ENCODE results near the gene SLC31A2. TPM values are rescaled to one million over a fixed set of nuclear protein-coding genes. Genes with fewer than 3 reads are reported as not detected.

The SLC31A2 gene
- total and polyA plus RNA-seq, 2 experiments from 2014 or later = 1.8 to 3.8 TPM

DNA sequence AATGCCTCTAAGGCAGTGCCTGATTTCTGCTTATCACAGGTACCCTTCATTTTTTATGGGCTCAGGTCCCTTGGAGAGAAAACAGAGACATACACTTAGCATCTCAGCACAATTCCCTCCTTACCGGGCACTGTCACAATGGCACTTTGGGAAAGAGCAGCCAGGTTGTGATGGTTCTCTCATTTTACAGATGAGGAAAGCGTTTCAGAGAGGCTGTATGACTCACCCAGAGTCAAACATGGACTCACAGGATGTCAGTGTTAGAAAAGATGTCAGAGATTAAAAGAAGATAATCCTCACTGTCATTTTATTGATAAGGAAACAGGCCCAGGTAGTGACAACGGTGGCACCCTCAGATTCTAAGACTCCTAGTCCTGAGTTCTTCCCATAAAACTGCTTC is 12.0 kb upstream of the SLC31A2 start (continued):
- TF ChIP-seq, protein P1, sequence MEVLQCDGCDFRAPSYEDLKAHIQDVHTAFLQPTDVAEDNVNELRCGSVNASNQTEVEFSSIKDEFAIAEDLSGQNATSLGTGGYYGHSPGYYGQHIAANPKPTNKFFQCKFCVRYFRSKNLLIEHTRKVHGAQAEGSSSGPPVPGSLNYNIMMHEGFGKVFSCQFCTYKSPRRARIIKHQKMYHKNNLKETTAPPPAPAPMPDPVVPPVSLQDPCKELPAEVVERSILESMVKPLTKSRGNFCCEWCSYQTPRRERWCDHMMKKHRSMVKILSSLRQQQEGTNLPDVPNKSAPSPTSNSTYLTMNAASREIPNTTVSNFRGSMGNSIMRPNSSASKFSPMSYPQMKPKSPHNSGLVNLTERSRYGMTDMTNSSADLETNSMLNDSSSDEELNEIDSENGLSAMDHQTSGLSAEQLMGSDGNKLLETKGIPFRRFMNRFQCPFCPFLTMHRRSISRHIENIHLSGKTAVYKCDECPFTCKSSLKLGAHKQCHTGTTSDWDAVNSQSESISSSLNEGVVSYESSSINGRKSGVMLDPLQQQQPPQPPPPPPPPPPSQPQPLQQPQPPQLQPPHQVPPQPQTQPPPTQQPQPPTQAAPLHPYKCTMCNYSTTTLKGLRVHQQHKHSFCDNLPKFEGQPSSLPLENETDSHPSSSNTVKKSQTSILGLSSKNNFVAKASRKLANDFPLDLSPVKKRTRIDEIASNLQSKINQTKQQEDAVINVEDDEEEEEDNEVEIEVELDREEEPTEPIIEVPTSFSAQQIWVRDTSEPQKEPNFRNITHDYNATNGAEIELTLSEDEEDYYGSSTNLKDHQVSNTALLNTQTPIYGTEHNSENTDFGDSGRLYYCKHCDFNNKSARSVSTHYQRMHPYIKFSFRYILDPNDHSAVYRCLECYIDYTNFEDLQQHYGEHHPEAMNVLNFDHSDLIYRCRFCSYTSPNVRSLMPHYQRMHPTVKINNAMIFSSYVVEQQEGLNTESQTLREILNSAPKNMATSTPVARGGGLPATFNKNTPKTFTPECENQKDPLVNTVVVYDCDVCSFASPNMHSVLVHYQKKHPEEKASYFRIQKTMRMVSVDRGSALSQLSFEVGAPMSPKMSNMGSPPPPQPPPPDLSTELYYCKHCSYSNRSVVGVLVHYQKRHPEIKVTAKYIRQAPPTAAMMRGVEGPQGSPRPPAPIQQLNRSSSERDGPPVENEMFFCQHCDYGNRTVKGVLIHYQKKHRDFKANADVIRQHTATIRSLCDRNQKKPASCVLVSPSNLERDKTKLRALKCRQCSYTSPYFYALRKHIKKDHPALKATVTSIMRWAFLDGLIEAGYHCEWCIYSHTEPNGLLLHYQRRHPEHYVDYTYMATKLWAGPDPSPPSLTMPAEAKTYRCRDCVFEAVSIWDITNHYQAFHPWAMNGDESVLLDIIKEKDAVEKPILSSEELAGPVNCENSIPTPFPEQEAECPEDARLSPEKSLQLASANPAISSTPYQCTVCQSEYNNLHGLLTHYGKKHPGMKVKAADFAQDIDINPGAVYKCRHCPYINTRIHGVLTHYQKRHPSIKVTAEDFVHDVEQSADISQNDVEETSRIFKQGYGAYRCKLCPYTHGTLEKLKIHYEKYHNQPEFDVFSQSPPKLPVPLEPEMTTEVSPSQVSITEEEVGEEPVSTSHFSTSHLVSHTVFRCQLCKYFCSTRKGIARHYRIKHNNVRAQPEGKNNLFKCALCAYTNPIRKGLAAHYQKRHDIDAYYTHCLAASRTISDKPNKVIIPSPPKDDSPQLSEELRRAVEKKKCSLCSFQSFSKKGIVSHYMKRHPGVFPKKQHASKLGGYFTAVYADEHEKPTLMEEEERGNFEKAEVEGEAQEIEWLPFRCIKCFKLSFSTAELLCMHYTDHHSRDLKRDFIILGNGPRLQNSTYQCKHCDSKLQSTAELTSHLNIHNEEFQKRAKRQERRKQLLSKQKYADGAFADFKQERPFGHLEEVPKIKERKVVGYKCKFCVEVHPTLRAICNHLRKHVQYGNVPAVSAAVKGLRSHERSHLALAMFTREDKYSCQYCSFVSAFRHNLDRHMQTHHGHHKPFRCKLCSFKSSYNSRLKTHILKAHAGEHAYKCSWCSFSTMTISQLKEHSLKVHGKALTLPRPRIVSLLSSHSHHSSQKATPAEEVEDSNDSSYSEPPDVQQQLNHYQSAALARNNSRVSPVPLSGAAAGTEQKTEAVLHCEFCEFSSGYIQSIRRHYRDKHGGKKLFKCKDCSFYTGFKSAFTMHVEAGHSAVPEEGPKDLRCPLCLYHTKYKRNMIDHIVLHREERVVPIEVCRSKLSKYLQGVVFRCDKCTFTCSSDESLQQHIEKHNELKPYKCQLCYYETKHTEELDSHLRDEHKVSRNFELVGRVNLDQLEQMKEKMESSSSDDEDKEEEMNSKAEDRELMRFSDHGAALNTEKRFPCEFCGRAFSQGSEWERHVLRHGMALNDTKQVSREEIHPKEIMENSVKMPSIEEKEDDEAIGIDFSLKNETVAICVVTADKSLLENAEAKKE (CRISPR knock-in tag; IDR thresholded peaks at IDR 0.05) = no peak
- TF ChIP-seq STAT1 (IDR thresholded peaks at IDR 0.05; ENCODE audit: unreplicated experiment) (no peak), ZNF331 (CRISPR knock-in tag; IDR thresholded peaks at IDR 0.05; ENCODE audit: low read depth) (no peak)

DNA sequence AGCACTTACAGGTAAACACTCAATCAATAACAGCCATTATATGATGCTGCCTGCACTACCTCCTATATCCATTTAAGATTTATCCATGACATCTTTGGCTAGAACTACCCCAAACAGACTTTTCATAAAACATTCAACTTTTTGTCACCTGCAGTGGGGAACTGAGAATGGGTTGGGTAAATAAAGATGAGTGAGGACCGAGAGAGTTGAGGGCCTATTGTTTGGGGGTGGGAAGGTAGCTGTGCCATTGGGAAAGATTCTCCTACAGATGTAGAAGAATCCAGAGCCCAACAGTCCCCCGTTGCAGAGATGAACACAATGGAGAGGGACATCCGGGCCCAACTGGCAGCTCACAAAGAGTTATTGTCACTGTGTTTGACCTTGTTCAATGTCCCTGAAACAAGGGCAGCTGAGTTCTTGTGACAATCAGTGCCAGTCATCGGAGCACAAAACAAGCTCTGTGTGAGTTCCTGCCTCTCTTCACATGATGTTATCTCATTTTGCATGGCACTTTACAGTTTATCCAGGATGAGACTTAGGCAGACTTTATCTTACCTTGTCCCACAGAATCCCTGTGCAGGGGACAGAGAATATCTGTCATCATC is 11.5 kb upstream of the SLC31A2 start:
- Histone ChIP-seq H3K36me3 (ENCODE audit: insufficient read depth) (no peaks in the 10 kb centered on the region), H4K20me1 (replicated peaks; ENCODE audit: insufficient read depth) (no peaks in the 10 kb centered on the region), H2AFZ (no peak overlapping the region), H3F3A (replicated peaks; ENCODE audit: low read depth) (no peaks in the 10 kb centered on the region), H3K4me1 (ENCODE audit: insufficient read depth) (no peaks in the 10 kb centered on the region), H3K79me2 (replicated peaks; ENCODE audit: insufficient read depth) (no peaks in the 10 kb centered on the region), H3K4me3 (no peak overlapping the region), H3K27me3 (ENCODE audit: insufficient read depth) (no peaks in the 10 kb centered on the region), H3K9me2 (ENCODE audit: insufficient read depth) (no peaks in the 10 kb centered on the region), H3K4me2 (no peak overlapping the region), H3K27ac (ENCODE audit: low read depth) (no peak overlapping the region)
- Mint-ChIP-seq H3K4me1 (peaks cover 5% of the 10 kb centered on the region), H3K27me3 (ENCODE audit: insufficient read depth, low read depth, poor library complexity) (no peaks in the 10 kb centered on the region), H3K27ac (no peak overlapping the region), H3K36me3 (ENCODE audit: low read depth) (no peaks in the 10 kb centered on the region), H3K4me3 (no peak overlapping the region), H3K9me3 (peaks cover 14% of the 10 kb centered on the region; the same call in 2 of the 3 replicates)
- DNase-seq (ENCODE audit: low spot score) = no peak
- ATAC-seq = no peak
- TF ChIP-seq ZNF331 (CRISPR knock-in tag; IDR thresholded peaks at IDR 0.05; ENCODE audit: low read depth) (no peak), EZH2phosphoT487 (IDR thresholded peaks at IDR 0.05; ENCODE audit: unreplicated experiment) (no peak)
- TF ChIP-seq, protein P1 (CRISPR knock-in tag; IDR thresholded peaks at IDR 0.05) = no peak
- TF ChIP-seq, protein P2, sequence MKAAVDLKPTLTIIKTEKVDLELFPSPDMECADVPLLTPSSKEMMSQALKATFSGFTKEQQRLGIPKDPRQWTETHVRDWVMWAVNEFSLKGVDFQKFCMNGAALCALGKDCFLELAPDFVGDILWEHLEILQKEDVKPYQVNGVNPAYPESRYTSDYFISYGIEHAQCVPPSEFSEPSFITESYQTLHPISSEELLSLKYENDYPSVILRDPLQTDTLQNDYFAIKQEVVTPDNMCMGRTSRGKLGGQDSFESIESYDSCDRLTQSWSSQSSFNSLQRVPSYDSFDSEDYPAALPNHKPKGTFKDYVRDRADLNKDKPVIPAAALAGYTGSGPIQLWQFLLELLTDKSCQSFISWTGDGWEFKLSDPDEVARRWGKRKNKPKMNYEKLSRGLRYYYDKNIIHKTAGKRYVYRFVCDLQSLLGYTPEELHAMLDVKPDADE (IDR thresholded peaks at IDR 0.05) = no peak
